Effector memory CD4-positive, alpha-beta T cell (primary cell): Measurements from ENCODE around the gene MAPKBP1.

Experiments
- DNase-seq, 3 donors: peaks; one replicate each; pipeline ENCODE4 v3.0.0-alpha.2; 2020
- H3K27ac ChIP-seq: 2 replicates; pipeline ENCODE4 v1.7.0; 2013; ENCODE audit warnings: mild to moderate bottlenecking, low read length, moderate library complexity; ENCODE audit not compliant: insufficient read depth, poor library complexity, severe bottlenecking
- H3K27me3 ChIP-seq: replicated peaks from 2 replicates; pipeline ENCODE4 v1.7.0; 2013; ENCODE audit warnings: mild to moderate bottlenecking, low read length; ENCODE audit not compliant: insufficient read depth, control insufficient read depth, poor library complexity, severe bottlenecking
- H3K36me3 ChIP-seq: 2 replicates; pipeline ENCODE4 v1.7.0; 2013; ENCODE audit warnings: mild to moderate bottlenecking, low read length, moderate library complexity; ENCODE audit not compliant: control insufficient read depth, insufficient read depth
- H3K4me1 ChIP-seq: 2 replicates; pipeline ENCODE4 v1.7.0; 2013; ENCODE audit warnings: low read length, mild to moderate bottlenecking; ENCODE audit not compliant: control insufficient read depth, insufficient read depth, poor library complexity, severe bottlenecking
- H3K4me3 ChIP-seq: 2 replicates; pipeline ENCODE4 v1.7.0; 2013; ENCODE audit warnings: low read length, low read depth, mild to moderate bottlenecking; ENCODE audit not compliant: insufficient read depth, poor library complexity, severe bottlenecking
- H3K9me3 ChIP-seq: 2 replicates; pipeline ENCODE4 v1.7.0; 2013; ENCODE audit warnings: mild to moderate bottlenecking, low read length, moderate library complexity; ENCODE audit not compliant: control insufficient read depth

The MAPKBP1 gene

GRCh38 chr15:41844814-41845213 is 70.5 kb downstream of the MAPKBP1 start:
- H3K4me3 ChIP-seq = no peak overlapping the region
- no peak for DNase-seq
- peaks cover 75% of the 10 kb centered on the region for H3K36me3 ChIP-seq

DNA sequence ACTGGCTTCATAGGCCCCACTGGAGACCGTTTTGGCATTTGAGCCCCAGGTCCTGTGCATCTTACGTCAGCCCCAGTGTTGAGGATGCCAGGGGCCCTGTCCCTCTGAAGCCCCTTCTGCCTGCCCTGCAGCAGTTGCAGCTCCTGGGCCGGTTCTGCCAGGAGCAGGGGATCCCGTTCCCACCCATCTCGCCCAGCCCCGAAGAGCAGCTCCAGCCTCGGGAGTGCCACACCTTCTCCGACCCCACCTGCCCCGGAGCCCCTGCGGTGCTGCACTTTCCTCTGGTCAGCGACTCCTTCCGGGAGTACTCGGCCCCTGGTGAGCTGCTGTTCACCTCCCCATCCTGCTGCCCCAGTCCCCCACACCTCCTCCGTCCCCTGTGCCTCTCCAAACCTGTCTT is 72.9 kb downstream of the MAPKBP1 start:
- no peak overlapping the region for H3K4me3 ChIP-seq
- no peaks in the 10 kb centered on the region for H3K27me3 ChIP-seq
- no peak for DNase-seq
- no peaks in the 10 kb centered on the region for H3K9me3 ChIP-seq
- H3K27ac ChIP-seq = no peak overlapping the region
- no peaks in the 10 kb centered on the region for H3K4me1 ChIP-seq
- H3K36me3 ChIP-seq = peaks cover 55% of the 10 kb centered on the region

More at GRCh38 chr15:41844814-41845213, 70.5 kb downstream of the MAPKBP1 start:
- H3K9me3 ChIP-seq = no peaks in the 10 kb centered on the region
- no peaks in the 10 kb centered on the region for H3K4me1 ChIP-seq
- no peak overlapping the region for H3K27ac ChIP-seq
- H3K27me3 ChIP-seq = no peaks in the 10 kb centered on the region

GRCh38 chr15:41847981-41848380 is 73.7 kb downstream of the MAPKBP1 start:
- no peaks in the 10 kb centered on the region for H3K9me3 ChIP-seq
- H3K4me3 ChIP-seq = no peak overlapping the region
- DNase-seq = no peak
- H3K27me3 ChIP-seq = no peaks in the 10 kb centered on the region
- H3K27ac ChIP-seq = no peak overlapping the region
- no peaks in the 10 kb centered on the region for H3K4me1 ChIP-seq
- H3K36me3 ChIP-seq = peaks cover 50% of the 10 kb centered on the region

- no peak for DNase-seq
- H3K4me3 ChIP-seq = no peak overlapping the region
- no peaks in the 10 kb centered on the region for H3K9me3 ChIP-seq
- H3K27me3 ChIP-seq = no peaks in the 10 kb centered on the region
- H3K27ac ChIP-seq = no peak overlapping the region
- H3K4me1 ChIP-seq = no peaks in the 10 kb centered on the region
- peaks cover 44% of the 10 kb centered on the region for H3K36me3 ChIP-seq
Measured at GRCh38 chr15:41848631-41849030, 74.3 kb downstream of the MAPKBP1 start.

DNA sequence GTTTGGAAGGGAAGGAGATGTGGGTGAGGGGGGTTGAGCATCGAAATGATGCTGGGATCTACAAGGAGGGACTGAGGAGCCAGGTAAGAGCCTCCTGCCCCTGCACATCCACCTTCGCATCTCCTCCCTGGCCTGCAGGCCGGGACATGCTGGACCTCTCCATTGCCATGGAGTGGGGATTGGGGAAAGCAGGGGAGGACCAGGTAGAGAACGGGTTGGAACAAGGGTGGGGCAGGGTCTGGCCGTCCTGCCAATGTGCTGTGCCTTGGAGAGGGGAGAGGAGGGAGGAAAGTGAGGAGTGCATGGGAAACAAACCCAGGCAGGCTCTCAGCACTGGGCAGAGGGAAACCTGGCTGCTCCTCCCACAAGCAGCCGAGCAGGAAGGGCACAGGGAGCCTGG is 74.9 kb downstream of the MAPKBP1 start:
- Histone ChIP-seq H3K27ac (no peak overlapping the region), H3K4me3 (no peak overlapping the region), H3K36me3 (peaks cover 40% of the 10 kb centered on the region), H3K4me1 (no peaks in the 10 kb centered on the region), H3K27me3 (no peaks in the 10 kb centered on the region), H3K9me3 (no peaks in the 10 kb centered on the region)
- no peak for DNase-seq

- DNase-seq = no peak
- no peaks in the 10 kb centered on the region for H3K4me1 ChIP-seq
- no peaks in the 10 kb centered on the region for H3K9me3 ChIP-seq
- H3K36me3 ChIP-seq = peaks cover 33% of the 10 kb centered on the region
- no peak overlapping the region for H3K4me3 ChIP-seq
- H3K27me3 ChIP-seq = no peaks in the 10 kb centered on the region
- no peak overlapping the region for H3K27ac ChIP-seq
Measured at GRCh38 chr15:41849861-41850260, 75.6 kb downstream of the MAPKBP1 start.

DNA sequence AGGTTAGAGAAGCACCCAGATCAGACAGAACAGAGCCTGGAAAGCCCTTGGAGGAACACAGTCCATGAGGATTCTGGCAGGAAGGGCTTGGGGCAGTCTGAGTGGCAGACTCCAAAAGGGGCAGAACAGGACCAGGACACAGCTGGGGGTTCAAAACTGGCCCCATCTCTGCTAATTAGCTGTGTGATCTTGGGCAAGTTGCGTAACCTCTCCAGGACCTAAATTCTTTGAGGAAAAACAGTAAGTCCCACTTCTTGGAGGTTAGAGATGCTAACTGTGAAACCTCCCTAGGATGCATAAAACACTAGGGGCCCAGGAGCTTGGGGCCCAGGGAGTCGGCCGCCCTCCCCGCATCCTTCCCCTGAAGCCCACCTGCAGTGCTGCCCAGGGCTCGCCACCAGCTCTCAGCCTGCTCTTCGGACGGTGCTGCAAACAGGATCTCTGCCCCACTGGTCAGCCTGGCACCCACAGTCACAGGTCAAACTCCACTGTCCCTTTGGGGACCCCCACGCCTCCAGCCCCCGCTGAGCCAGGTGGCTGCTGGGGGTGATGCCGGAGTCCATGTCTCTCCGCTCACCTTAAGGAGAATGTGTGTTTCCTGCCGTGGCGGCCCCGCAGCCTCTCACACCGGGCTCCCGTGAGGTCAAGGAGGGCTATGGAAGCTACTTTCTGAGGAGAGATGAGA is 76.3 kb downstream of the MAPKBP1 start:
- H3K27ac ChIP-seq = no peak overlapping the region
- H3K4me1 ChIP-seq = no peaks in the 10 kb centered on the region
- H3K27me3 ChIP-seq = no peaks in the 10 kb centered on the region
- H3K4me3 ChIP-seq = no peak overlapping the region
- no peak for DNase-seq
- H3K9me3 ChIP-seq = no peaks in the 10 kb centered on the region
- H3K36me3 ChIP-seq = peaks cover 27% of the 10 kb centered on the region

- Histone ChIP-seq H3K4me3 (no peak overlapping the region), H3K9me3 (no peaks in the 10 kb centered on the region), H3K27me3 (no peaks in the 10 kb centered on the region), H3K36me3 (peaks cover 23% of the 10 kb centered on the region), H3K4me1 (no peaks in the 10 kb centered on the region), H3K27ac (no peak overlapping the region)
- no peak for DNase-seq
Measured at GRCh38 chr15:41851167-41851523, 76.9 kb downstream of the MAPKBP1 start.

DNA sequence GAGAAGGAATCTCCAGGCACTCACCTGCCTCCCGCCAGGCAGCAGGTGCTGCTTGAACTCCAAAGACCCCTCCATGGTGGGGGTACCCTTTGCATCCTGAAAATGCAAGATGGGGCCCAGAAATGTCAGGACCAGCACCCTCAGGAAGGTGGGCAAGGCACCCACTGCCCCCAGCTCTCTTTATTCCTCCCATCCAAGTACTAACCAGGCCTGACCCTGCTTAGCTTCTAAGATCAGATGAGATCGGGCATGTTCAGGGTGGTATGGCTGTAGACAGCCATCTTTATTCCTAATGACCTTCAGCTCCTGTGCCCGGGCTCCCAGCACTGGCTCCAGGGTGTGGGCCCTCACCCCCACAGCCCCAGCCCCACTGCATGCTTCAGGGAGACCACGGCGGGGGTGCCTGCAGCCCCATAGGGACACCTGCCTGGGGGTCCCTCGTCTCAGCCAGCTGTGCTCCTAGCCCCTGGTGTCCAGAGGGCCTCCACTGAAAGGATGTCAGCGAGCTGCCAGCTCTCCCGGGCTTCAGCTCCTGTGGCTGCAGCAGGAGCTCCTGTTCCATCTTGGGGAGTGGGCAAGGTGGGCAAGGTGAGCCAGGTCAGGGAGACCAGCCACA is 77.6 kb downstream of the MAPKBP1 start:
- no peak overlapping the region for H3K27ac ChIP-seq
- peaks cover 16% of the 10 kb centered on the region for H3K36me3 ChIP-seq
- no peaks in the 10 kb centered on the region for H3K9me3 ChIP-seq
- H3K4me3 ChIP-seq = no peak overlapping the region
- no peak for DNase-seq
- H3K27me3 ChIP-seq = no peaks in the 10 kb centered on the region
- H3K4me1 ChIP-seq = no peaks in the 10 kb centered on the region

GRCh38 chr15:41852736-41853590 is 78.7 kb downstream of the MAPKBP1 start:
- H3K4me1 ChIP-seq = no peaks in the 10 kb centered on the region
- no peak overlapping the region for H3K27ac ChIP-seq
- DNase-seq = no peak
- H3K4me3 ChIP-seq = no peak overlapping the region
- H3K27me3 ChIP-seq = no peaks in the 10 kb centered on the region
- H3K9me3 ChIP-seq = no peaks in the 10 kb centered on the region
- peaks cover 5% of the 10 kb centered on the region for H3K36me3 ChIP-seq
